HG03460 (cell line): ENCODE data around the gene OTUD7B.

Source experiments
- ATAC-seq: cut with Tn5 transposase; IDR thresholded peaks from one replicate; pipeline ENCODE4 v1.9.1; 2021; ENCODE audit not compliant: unreplicated experiment

The OTUD7B gene

GRCh38 chr1:149925345-149925744, 85.2 kb downstream of the OTUD7B start:
- no peak for ATAC-seq

- ATAC-seq: no peak
Measured at GRCh38 chr1:149923626-149924025, 86.9 kb downstream of the OTUD7B start.

GRCh38 chr1:149917571-149918144, 92.9 kb downstream of the OTUD7B start, which contains the start of gene SV2A:
Gene SV2A (minus strand): TSS chr1:149917844. CDS start chr1:149913840, 4,004 bp downstream.
- no peak for ATAC-seq

- ATAC-seq: no peak
Measured at GRCh38 chr1:149916898-149917252, 93.7 kb downstream of the OTUD7B start.

- no peak for ATAC-seq
Measured at GRCh38 chr1:149916193-149916897, 94.2 kb downstream of the OTUD7B start.

- ATAC-seq: no peak
Measured at GRCh38 chr1:149915429-149916192, 94.9 kb downstream of the OTUD7B start.

GRCh38 chr1:149914545-149914944, 96.0 kb downstream of the OTUD7B start:
- ATAC-seq: no peak

- no peak for ATAC-seq
Measured at GRCh38 chr1:149906570-149907075, 103.9 kb downstream of the OTUD7B start.

- ATAC-seq: no peak
Measured at GRCh38 chr1:149903836-149904491, 106.6 kb downstream of the OTUD7B start.

- peak; percentile 97 for ATAC-seq
Measured at GRCh38 chr1:149899460-149900284, 110.9 kb downstream of the OTUD7B start, which contains the start of gene BOLA1. Gene BOLA1 (plus strand): TSS chr1:149899568. CDS start chr1:149900060, 492 bp downstream.

GRCh38 chr1:149896575-149896974, 114.0 kb downstream of the OTUD7B start:
- no peak for ATAC-seq

- no peak for ATAC-seq
Measured at GRCh38 chr1:149888999-149889289, 121.6 kb downstream of the OTUD7B start.

GRCh38 chr1:149888247-149888998, 122.1 kb downstream of the OTUD7B start:
- ATAC-seq: peak; percentile 27
